ENCODE measurements around the gene UST.

GRCh38 chr6:148828047-148828446 lies 81.2 kb downstream of the UST start:
- no peak for TF ChIP-seq CTCF (conservative IDR thresholded peaks at IDR 0.05; ENCODE audit: low read length)
- no peak for TF ChIP-seq EZH2phosphoT487 (IDR thresholded peaks at IDR 0.05; ENCODE audit: borderline replicate concordance)

All from Loucy (cell line).